GM13976 (cell line): Measurements from ENCODE around the gene GALNT9.

Experiments used
- DNase-seq: peaks from one replicate; pipeline ENCODE4 v3.0.0; 2012; ENCODE audit warnings: low spot score
- CTCF ChIP-seq: IDR thresholded peaks from 2 replicates; pipeline ENCODE4 v1.5.1; 2012; ENCODE audit warnings: borderline replicate concordance, mild to moderate bottlenecking; ENCODE audit not compliant: insufficient read depth; ENCODE audit errors: extremely low read depth, missing control alignments, control extremely low read depth
- in situ Hi-C: fragments of 300-500 bp; cut with MboI; formaldehyde crosslinking; loops from one replicate; pipeline ENCODE4 v1.12.0; 2022; ENCODE audit warnings: low sequenced_read_pairs, mixed read lengths, inconsistent platforms; ENCODE audit not compliant: unreplicated experiment

GALNT9 gene

GRCh38 chr12:132329720-132330548 is 545 bp upstream of the GALNT9 start:
- in situ Hi-C loops: no loop called here
- DNase-seq: no peak
- no peak for TF ChIP-seq CTCF

GRCh38 chr12:132328282-132329029 is 933 bp downstream of the GALNT9 start:
- TF ChIP-seq CTCF: no peak
- in situ Hi-C loops: no loop called here
- no peak for DNase-seq

GRCh38 chr12:132327336-132328171 is 1.8 kb downstream of the GALNT9 start:
- in situ Hi-C loops: no loop called here
- no peak for DNase-seq

GRCh38 chr12:132326646-132327045 is 2.7 kb downstream of the GALNT9 start:
- DNase-seq: no peak

More at GRCh38 chr12:132327336-132328171, 1.8 kb downstream of the GALNT9 start:
- no peak for TF ChIP-seq CTCF

GRCh38 chr12:132325733-132326130 is 3.7 kb downstream of the GALNT9 start:
- in situ Hi-C loops: no loop called here
- TF ChIP-seq CTCF: no peak

More at GRCh38 chr12:132326646-132327045, 2.7 kb downstream of the GALNT9 start:
- no peak for TF ChIP-seq CTCF
- in situ Hi-C loops: no loop called here

More at GRCh38 chr12:132325733-132326130, 3.7 kb downstream of the GALNT9 start:
- no peak for DNase-seq
